ENCODE data around the gene OOSP4B.
"Not testable (repeated sequence)": the region's sequence is repeated elsewhere in the genome, so short reads cannot be mapped to it uniquely, and the experiment has no call there.

OOSP4B gene

DNA sequence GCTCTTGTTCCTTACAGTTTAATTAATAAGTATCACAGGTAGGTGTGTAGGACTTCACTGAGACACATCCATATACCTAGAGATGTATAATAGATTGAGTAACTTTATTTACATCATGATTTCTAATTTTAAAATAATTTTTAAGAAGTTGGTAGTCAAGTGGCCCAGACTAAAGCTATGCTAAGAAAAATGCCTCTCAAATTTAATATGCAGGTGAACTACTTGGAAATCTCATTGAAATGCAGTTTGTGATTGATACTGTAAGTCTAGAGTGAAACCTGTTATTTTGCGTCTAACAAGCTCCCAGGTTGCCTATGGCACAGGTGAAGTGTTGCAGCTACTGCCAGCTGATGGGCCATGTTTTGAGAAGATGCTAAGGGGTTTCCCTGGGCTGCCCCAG is at the start of gene OOSP4B:
TSS of gene OOSP4B (plus strand) at position 301 of the 400 bp plus-strand sequence.
- no peak for DNase-seq (ENCODE audit: low spot score)

DNA sequence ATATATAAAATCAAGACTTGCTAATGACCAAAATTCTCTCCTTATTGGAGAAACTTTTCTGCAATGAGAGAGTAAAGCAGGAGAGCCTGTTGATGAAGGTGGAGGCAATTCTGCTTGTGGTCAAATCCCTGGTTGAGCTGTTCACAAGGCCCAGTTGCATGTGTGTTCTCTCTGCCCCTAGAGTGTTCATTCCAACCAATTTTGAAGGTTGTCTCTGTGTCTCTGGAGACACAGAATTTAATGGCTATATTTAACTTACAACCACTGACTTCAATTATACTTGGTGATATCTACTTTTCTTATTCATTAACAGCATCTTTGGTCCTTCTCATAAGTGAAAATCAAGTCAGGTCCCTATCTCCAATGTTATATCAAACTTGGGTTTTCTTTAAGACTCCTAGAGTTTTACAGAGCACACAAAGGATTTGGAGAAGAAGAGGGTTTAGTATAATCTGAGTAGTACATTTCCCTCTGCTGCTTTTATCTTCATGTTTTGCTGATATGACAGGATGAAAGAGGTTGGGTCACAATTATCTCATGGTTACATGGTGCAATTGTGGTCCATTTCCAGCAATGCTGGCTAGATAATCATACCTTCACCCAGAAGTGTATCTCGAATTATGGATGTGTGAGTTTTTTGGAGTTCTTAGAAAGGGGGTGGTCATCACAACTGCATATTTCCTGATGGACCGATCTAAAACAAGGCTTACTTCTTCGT is 49.1 kb upstream of the OOSP4B start:
- no peak for DNase-seq (ENCODE audit: low spot score)

DNA sequence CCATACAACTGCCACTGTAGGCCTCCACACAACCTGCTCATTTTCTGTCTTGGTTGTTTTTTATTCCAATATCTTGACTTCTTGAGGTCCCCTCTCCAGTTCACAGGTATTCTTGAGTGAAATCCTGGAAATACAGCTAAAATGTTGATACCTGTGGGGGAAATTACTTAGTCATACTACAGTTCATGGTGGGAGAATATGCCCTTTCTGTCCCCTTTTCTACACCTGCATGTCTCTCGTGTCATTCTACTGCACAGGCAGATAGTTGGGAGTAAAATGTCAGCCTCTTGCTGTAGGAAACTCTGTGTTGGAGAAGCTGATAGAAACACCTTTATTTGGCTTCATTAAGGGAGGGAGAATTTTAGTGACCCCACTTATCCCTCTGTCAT is 48.6 kb upstream of the OOSP4B start:
- DNase-seq (ENCODE audit: low spot score): no peak

DNA sequence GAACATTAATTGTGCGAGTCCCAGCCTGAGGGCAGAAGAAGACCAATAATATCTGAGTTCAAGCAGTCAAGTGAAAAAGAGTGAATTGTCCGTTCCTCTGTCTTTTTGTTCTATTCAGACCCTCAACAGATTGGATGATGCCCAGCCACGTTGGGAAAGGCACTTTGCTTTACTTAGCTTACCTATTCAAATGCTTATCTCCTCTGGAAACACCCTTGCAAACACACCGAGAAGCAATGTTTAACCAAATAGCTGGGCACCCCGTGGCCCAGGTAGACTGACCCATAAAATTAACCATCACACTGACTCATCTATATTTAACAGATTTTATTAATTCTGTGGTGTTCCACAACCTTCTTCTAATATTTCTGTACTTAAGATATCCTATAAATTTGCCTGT is 43.9 kb upstream of the OOSP4B start:
- DNase-seq (ENCODE audit: low spot score): no peak

DNA sequence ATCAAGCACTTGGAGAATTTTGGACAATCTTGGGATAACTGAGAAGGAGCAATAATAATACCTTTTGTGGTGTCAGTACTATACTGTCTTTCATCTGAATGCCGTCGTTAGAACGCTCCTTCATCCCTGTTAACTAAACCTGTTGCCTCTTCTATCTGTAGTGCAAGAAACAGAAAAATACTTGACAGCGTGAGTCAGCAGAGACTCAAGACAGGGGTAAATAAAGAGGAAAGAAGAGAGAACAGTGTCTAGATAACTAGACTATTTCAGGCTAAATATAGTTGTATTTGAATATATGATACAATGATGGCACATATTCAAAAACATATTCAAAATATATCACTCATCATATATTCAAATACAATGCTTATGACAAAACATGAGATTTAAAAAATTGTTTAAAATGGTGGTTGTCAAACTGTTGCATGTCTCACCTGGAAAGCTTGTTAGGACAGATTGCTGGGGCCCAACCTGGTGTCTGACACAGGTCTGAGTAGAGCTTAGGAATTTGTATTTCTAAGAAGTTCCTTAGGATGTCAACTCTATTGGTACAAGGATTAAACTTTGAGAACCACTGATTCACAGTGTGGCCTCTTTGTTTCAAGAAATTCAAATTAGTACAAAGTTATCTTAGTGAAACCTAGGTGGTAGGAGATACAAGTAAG is 35.7 kb upstream of the OOSP4B start:
- no peak for DNase-seq (ENCODE audit: low spot score)

DNA sequence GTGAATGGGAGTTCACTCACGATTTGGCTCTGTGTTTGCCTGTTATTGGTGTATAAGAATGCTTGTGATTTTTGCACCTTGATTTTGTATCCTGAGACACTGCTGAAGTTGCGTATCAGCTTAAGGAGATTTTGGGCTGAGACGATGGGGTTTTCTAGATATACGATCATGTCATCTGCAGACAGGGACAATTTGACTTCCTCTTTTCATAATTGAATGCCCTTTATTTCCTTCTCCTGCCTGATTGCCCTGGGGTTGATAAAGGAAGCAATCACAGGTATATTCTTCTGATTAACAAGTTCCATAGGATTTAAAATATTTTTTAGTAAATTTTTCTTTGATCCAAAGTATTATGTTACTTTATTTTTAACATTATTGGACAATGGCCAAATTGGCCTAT is 34.9 kb upstream of the OOSP4B start:
- not testable (repeated sequence) for DNase-seq (ENCODE audit: low spot score)

DNA sequence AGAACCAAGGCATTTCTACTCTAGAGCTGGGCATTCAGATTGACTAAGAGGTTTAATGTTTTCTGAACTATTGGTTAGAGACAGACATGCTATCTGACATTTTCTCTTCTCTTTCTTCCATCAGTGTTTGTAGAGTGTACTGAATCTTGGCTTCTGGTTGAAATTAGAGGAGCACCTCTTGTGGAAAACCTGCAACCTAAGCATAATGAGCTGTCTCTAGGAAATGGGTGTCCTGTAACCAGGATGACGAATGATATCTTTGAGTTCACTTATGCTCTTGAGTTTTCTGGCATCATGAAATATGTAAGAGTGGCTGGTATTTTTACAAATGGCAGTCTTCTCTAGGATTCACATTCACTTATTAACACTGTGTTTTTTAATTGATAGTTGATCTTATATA is 33.8 kb upstream of the OOSP4B start:
- DNase-seq (ENCODE audit: low spot score): no peak

DNA sequence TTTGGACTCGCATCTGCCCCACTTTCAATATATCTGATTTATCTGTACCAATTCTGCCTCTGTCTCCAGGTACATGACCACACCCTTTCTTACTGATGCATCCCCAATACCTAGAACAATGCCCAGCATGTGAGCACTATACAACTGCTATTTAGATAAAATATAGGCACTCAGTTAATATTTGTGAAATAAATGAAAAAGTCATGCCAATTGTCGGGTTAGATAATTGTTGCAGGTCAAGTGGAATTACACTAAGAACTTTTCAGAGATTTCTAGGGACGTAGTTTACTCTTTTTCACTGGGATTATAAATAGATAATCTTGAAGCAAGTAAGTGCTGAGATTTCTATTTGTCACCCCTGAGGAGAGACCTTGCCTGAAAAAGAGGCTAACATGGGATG is 32.6 kb upstream of the OOSP4B start:
- no peak for DNase-seq (ENCODE audit: low spot score)

DNA sequence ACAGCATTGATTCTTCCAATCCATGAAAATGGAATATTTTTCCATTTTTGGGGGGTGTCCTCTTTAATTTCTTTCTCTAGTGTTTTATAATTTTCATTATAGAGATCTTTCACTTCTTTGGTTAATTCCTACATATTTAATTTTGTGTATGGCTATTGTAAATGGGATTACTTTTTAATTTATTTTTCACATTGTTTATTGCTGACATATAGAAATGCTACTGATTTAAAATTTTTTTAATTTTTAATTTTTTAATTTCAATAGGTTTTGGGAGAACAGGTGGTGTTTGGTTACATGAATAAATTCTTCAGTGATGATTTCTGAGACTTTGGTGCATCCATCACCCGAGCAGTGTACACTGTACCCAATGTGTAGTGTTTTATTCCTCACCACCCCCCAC is 26.6 kb upstream of the OOSP4B start:
- no peak for DNase-seq (ENCODE audit: low spot score)

DNA sequence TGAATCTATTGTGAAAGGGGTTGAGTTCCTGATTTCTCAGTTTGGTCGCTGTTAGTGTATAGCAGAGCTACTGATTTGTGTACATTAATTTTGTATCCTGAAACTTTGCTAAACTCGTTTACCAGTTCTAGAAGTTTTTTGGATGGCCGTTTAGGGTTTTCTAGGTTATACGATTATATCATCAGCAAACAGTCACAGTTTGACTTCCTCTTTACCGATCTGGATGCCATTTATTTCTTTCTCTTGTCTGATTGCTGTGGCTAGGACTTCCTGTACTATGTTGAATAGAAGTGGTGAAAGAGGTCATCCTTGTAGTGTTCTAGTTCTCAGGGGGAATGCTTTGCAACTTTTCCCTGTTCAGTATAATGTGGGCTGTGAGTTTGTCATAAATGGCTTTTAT is 24.6 kb upstream of the OOSP4B start:
- no peak for DNase-seq (ENCODE audit: low spot score)

DNA sequence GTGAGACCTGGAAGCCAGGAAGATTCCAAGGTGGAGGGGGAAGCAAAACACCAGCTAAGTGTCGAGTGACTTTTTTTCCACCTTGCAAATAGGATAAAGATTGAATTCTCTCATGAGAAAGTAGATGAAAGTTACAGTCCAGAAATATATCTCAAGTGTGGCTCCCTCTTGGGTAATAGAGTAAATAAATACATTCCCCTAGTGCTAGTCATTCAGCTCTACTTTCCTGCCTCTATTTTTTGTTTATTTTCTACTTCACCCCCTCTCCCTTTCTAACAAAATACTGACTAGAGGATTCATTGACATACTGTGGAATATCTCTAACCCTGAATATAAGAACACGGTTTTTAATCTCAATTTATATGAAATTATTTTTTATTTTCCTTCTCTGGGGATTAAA is 19.2 kb upstream of the OOSP4B start:
- no peak for DNase-seq (ENCODE audit: low spot score)

DNA sequence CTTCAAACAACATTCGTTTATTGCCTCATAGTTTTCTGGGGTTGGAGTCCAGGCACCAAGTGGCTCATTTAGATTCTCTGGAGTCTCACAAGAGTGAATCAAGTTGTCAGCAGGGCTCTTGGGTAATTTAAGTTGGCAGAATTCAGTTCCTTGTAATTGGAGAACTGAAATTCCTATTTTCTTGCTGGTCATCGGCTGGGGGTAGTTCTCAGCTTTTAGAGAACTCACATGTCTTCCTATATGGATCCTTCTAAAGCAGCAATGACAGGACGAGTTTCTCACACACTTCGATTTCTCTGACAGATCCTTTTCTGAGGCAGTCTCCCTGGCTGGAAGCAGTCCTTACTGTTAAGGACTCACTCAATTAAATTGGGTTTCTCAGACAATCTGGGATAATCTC is 17.3 kb upstream of the OOSP4B start:
- no peak for DNase-seq (ENCODE audit: low spot score)

DNA sequence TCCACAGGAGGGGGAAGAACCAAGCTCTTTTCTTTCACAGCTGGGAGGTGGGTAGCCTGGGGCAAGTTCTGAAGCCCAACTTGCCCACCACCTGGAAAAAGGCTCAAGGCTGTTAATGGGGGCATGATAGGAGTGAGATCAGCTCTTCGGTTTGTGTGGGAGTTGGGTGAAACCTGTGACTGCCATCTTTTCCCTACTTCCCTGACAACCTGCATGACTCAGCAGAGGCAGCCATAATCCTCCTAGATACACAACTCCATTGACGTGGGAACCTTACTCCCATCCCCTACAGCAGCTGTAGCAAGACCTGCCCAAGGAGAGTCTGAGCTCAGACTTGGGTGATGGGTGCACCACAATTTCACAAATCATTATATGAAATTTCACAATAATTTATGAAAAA is 13.3 kb upstream of the OOSP4B start:
- no peak for DNase-seq (ENCODE audit: low spot score)

DNA sequence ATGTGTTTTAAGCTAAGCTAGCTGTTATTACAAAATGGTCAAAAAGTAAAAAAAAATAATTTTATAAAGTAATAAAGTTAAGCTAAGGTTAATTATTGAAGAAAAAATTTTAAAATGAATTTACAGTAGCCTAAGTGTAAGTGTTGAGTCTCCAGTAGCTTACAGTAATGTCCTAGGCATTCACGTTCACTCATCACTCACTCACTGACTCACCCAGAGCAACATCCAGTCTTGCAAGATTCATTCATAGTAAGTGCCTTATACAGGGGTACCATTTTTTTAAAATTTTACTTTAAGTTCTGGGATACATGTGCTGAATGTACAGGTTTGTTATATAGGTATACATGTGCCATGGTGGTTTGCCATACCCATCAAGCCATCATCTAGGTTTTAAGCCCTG is 11.6 kb upstream of the OOSP4B start:
- DNase-seq (ENCODE audit: low spot score): no peak

DNA sequence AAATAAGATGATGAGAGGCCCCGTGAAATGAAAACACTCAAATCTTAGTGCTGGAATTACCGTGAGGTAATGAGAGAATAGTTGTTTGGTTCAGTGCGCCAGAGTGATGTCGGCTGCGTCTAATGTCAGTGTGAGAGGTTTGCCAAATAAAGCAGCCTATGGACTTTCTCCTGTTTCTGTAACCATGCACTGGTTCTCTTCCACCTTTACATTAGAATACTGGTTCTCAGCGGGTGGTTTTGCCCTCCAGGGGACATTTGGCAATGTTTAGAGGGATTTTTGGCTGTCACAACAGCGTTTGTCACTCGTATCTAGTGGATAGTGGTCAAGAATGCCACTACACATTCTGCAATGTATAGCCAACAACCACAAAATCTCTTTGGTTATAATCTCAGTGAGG is 1.1 kb downstream of the OOSP4B start:
- DNase-seq (ENCODE audit: low spot score): no peak

DNA sequence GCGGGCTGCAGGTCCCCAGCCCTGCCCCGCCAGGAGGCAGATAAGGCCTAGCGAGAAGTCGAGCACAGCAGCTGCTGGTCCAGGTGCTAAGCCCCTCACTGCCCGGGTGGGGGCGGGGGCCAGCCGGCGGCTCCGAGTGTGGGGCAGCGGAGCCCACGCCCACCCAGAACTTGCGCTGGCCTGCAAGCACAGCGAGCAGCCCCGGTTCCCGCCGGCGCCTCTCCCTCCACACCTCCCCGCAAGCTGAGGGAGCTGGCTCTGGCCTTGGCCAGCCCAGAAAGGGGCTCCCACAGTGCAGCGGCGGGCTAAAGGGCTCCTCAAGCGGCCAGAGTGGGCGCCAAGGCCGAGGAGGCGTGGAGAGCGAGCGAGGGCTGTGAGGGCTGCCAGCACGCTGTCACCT is 3.4 kb downstream of the OOSP4B start:
- not testable (repeated sequence) for DNase-seq (ENCODE audit: low spot score)

DNA sequence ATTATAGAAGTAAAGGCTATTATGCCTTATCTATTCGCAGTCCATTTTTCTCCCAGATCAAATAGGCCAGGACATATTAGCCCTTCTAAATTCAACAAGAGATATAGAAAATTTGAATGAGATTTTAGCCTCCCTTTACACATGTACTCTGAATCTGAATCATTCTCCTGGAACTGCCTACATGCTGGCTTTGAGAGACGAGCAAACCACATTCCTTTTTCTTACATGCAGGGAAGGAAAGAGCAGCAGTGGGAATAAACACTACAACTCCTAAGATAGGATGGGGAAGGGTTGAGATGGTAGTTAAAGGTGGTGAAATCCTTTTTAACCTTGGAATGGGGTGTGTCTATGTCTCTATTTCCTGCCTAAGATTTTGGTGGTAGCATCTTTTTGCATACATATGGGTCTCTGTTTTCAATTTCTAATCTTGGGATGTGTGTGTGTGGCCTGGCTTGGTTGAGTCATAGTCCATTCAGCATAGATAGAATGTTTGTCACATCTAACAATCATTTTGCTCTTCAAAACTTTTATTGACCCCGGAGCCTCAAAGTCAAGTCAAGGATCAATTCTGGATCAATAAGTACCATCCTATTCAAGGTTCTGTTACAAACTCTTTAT is 12.1 kb downstream of the OOSP4B start:
- no peak for DNase-seq (ENCODE audit: low spot score)

DNA sequence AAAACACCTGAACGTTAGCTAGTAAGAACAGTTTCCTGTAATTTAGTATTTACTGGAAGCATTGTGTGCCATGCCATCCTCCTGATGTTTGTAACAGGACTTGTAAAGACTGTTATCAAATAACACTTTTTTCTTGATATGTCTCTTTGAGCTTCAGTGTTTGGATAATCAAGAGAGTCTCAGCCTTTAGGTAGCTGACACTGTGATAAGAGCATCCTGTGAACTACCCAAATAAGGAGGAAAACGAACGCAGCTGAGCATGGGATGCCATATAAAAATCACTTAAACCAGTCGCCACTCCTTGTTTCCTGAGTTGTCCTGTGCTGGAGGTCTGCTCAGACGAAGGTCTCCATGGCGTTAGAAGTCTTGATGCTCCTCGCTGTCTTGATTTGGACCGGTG is 23.1 kb downstream of the OOSP4B start, which contains the start of gene OOSP2:
TSS of gene OOSP2 (plus strand) at position 301 of the 400 bp plus-strand sequence. CDS start at position 352, 51 bp downstream.
- DNase-seq (ENCODE audit: low spot score): no peak

DNA sequence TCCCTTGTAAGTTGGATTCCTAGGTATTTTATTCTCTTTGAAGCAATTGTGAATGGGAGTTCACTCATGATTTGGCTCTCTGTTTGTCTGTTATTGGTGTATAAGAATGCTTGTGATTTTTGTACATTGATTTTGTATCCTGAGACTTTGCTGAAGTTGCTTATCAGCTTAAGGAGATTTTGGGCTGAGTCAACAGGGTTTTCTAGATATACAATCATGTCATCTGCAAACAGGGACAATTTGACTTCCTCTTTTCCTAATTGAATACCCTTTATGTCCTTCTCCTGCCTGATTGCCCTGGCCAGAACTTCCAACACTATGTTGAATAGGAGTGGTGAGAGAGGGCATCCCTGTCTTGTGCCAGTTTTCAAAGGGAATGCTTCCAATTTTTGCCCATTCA is 33.4 kb downstream of the OOSP4B start:
- DNase-seq (ENCODE audit: low spot score): not testable (repeated sequence)

DNA sequence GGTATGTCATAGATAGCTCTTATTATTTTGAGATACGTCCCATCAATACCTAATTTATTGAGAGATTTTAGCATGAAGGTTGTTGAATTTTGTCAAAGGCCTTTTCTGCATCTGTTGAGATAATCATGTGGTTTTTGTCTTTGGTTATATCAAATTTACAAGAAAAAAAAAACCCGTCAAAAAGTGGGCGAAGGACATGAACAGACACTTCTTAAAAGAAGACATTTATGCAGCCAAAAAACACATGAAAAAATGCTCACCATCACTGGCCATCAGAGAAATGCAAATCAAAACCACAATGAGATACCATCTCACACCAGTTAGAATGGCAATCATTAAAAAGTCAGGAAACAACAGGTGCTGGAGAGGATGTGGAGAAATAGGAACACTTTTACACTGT is 33.9 kb downstream of the OOSP4B start:
- DNase-seq (ENCODE audit: low spot score): not testable (repeated sequence)

DNA sequence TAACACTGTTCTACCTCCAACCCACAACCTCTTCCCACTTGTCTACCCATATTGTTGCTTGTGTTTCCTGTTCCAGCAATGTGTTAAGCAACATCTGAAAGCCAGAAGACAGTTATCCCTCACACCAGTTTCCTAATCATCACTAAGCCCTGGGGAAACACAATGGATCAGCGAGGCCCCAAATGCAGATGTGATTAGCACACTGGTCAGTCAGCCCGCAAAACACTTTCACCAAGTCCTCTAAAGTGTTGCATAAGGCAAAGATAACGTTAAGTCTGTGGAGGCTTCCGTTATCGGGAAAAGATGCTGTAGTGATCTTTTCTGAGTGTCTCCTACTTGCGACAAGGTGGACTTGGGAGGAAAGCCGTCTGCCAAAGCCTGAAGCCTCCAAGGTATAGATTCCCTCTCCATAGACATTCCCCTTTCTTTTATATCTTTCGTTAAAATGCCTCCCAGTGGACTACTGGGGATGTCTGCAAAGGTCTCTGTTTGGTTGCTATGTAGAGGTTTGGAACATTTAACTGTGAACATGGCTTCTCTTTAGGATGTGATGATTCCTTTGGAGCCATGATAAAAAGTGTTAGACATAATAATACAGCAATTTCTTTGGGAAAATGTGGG is 39.5 kb downstream of the OOSP4B start, which contains the start of gene MS4A3:
TSS of gene MS4A3 (plus strand) at position 317 of the 621 bp plus-strand sequence. CDS start 4,496 bp downstream, outside the sequence.
- DNase-seq (ENCODE audit: low spot score): no peak

DNA sequence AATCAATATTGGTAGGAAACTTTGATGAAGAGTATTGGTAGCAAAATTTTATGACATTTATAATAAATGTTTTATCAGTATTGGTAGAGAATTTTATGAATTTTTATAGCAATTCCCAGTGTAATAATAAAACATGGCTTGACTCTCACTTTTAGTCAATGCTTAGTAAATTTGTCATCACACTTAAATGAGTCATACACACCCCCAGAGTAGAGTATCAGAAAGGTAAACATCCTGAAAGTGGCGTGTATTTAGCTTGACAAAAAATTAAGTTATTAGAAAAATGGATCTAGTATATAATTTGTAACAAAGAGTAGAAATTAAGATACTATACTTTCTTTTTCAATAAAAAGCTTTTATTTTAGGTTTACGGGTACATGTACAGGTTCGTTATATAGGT is 42.1 kb downstream of the OOSP4B start:
- DNase-seq (ENCODE audit: low spot score): no peak

All from ecto neural progenitor cell (in vitro differentiated cells).